K562 (cell line): Measurements from ENCODE around the gene MPRIP. TPM values are rescaled to one million over a fixed set of nuclear protein-coding genes. Genes with fewer than 3 reads are reported as not detected.

Source experiments
- ATAC-seq: fragments of 200-7000 bp; cut with Tn5 transposase; 3 replicates; pipeline ENCODE4 v1.9.1; 2020; ENCODE audit warnings: moderate library complexity
- BruUV-seq: library from RNA; stranded (reverse); fragments of 400-500 nt; replicated peaks from 2 replicates; lab custom pipeline; 2021; lab: Mats Ljungman, UMichigan
- CTCF ChIA-PET: fragments of 300-600 bp; formaldehyde crosslinking; extraction: SDS; loops from one replicate; lab custom pipeline; 2021; ENCODE audit warnings: low intra/inter-chr PET ratio; lab: Yijun Ruan, JAX
- POLR2A ChIA-PET: fragments of 300-600, 350-650 bp; sonication (Branson Sonifier 250); formaldehyde crosslinking; extraction: SDS; loops from one replicate; lab custom pipeline; 2021; ENCODE audit warnings: antibody characterized with exemption, inconsistent platforms; lab: Yijun Ruan, JAX
- DNase-seq, 4 experiments: peaks; one replicate each; pipeline versions ENCODE4 v3.0.0 to v3.0.0-alpha.2; 2011 to 2018; ENCODE audit warnings: low spot score in 3 of 4, mixed read lengths in 3 of 4; ENCODE audit errors: extremely low read depth in 1 of 4
- FAIRE-seq: peaks from 2 replicates; lab custom pipeline; 2011; peaks lifted over from hg19 to GRCh38; lab: Jason Lieb, UNC
- H2AFZ ChIP-seq: 2 replicates; pipeline ENCODE4 v1.6.0; 2011; ENCODE audit warnings: low read depth, low read length, control low read depth, inconsistent platforms
- H3K27ac ChIP-seq: fragments of 200-600 bp; 3 replicates; pipeline ENCODE4 v1.8.0; 2011; ENCODE audit warnings: low read depth, mild to moderate bottlenecking, control low read depth, inconsistent platforms, low read length, moderate library complexity, mixed read lengths; ENCODE audit errors: extremely low read depth
- H3K27me3 ChIP-seq, 2 experiments: fragments of 300-600 bp in 1 of 2; 2 replicates in 1 of 2; 3 replicates in 1 of 2; pipeline versions ENCODE4 v1.6.0 to v1.8.0; 2011; ENCODE audit warnings: inconsistent platforms in 2 of 2, low read length in 2 of 2, mild to moderate bottlenecking in 1 of 2, mixed read lengths in 1 of 2, moderate library complexity in 1 of 2; ENCODE audit not compliant: control insufficient read depth in 2 of 2, insufficient read depth in 2 of 2
- H3K36me3 ChIP-seq: fragments of 300-600 bp; 3 replicates; pipeline ENCODE4 v1.8.0; 2011; ENCODE audit warnings: mild to moderate bottlenecking, low read length, inconsistent platforms; ENCODE audit not compliant: control insufficient read depth, insufficient read depth
- H3K4me1 ChIP-seq, 2 experiments: fragments of 200-600 bp in 1 of 2; replicated peaks in 1 of 2; 2 replicates in 1 of 2; 3 replicates in 1 of 2; pipeline versions ENCODE4 v1.5.1 to v1.8.0; 2011; ENCODE audit warnings: inconsistent platforms in 2 of 2, low read length in 2 of 2, mild to moderate bottlenecking in 1 of 2, mixed read lengths in 1 of 2, moderate library complexity in 1 of 2; ENCODE audit not compliant: control insufficient read depth in 2 of 2, insufficient read depth in 2 of 2
- H3K4me2 ChIP-seq: 2 replicates; pipeline ENCODE4 v1.6.1; 2011; ENCODE audit warnings: low read length, control low read depth, inconsistent platforms, mixed read lengths; ENCODE audit not compliant: insufficient read depth
- H3K4me3 ChIP-seq: fragments of 200-600 bp; sonication (generic), shearing (Covaris generic); 2 replicates; pipeline ENCODE4 v1.5.1; 2016; ENCODE audit warnings: control low read depth, inconsistent platforms
- H3K79me2 ChIP-seq: fragments of 200-600 bp; 3 replicates; pipeline ENCODE4 v1.8.0; 2011; ENCODE audit warnings: low read length, inconsistent platforms; ENCODE audit not compliant: control insufficient read depth, insufficient read depth
- H3K9ac ChIP-seq, 2 experiments: 2 replicates each; pipeline versions ENCODE4 v1.6.0 to v1.6.1; 2011; ENCODE audit warnings: low read depth in 2 of 2, low read length in 2 of 2, control low read depth in 1 of 2, inconsistent platforms in 1 of 2, mild to moderate bottlenecking in 1 of 2, mixed read lengths in 1 of 2; ENCODE audit not compliant: insufficient read depth in 1 of 2
- H3K9me1 ChIP-seq: one replicate; pipeline ENCODE4 v1.6.0; 2011; ENCODE audit warnings: inconsistent platforms, mild to moderate bottlenecking, low read length, moderate library complexity; ENCODE audit not compliant: control insufficient read depth, insufficient read depth
- H3K9me3 ChIP-seq: replicated peaks from 2 replicates; pipeline ENCODE4 v1.5.1; 2011; ENCODE audit warnings: low read depth, low read length, inconsistent platforms; ENCODE audit not compliant: control insufficient read depth, insufficient read depth
- H4K20me1 ChIP-seq: replicated peaks from 2 replicates; pipeline ENCODE4 v1.6.1; 2011; ENCODE audit warnings: low read length, inconsistent platforms, mixed read lengths; ENCODE audit not compliant: control insufficient read depth, insufficient read depth
- E2F4 ChIP-seq: sonication (generic); formaldehyde crosslinking; IDR thresholded peaks from 2 replicates; pipeline ENCODE4 v1.8.0; 2022; ENCODE audit warnings: mild to moderate bottlenecking, low read depth, missing genetic modification reagents
- RBBP5 ChIP-seq: fragments of 200-600 bp; sonication (generic); IDR thresholded peaks from 2 replicates; pipeline ENCODE4 v1.6.1; 2012; ENCODE audit warnings: borderline replicate concordance, mild to moderate bottlenecking, low read length, control low read depth, inconsistent platforms; ENCODE audit not compliant: insufficient read depth, poor library complexity, severe bottlenecking
- SRSF7 ChIP-seq: fragments of 200-400 bp; formaldehyde crosslinking; optimal IDR thresholded peaks from 2 replicates; pipeline ENCODE3; 2017; ENCODE audit warnings: mild to moderate bottlenecking, low read depth, low read length
- TCF7L2 ChIP-seq: fragments of 150-350 bp; IDR thresholded peaks from 2 replicates; pipeline ENCODE4 v1.6.1; 2016; ENCODE audit warnings: low read depth, mild to moderate bottlenecking, low read length, moderate library complexity
- XRCC4 ChIP-seq: IDR thresholded peaks from one replicate; pipeline ENCODE4 v1.6.1; 2011; ENCODE audit not compliant: insufficient read depth, insufficient read length; ENCODE audit errors: extremely low read depth
- ZBTB17 ChIP-seq: fragments of 450-650 bp; formaldehyde crosslinking; IDR thresholded peaks from 2 replicates; pipeline ENCODE4 v1.4.0; 2020; ENCODE audit warnings: mild to moderate bottlenecking
- ZNF431 ChIP-seq: sonication (generic); formaldehyde crosslinking; IDR thresholded peaks from 2 replicates; pipeline ENCODE4 v1.8.0; 2022; ENCODE audit warnings: mild to moderate bottlenecking, missing genetic modification reagents
- WGBS: fragments of 100-300 bp; shearing (Covaris generic); methylation state at CpG from one replicate; pipeline ENCODE4 v1.1.6; 2016; ENCODE audit warnings: low coverage, mixed read lengths; ENCODE audit not compliant: insufficient coverage; ENCODE audit errors: missing lambda C conversion rate; 5-methylcytosine and 5-hydroxymethylcytosine counted together
- in situ Hi-C: fragments of 300-500 bp; cut with MboI; formaldehyde crosslinking; loops from 4 replicates; pipeline ENCODE4 v1.15.0; 2018; ENCODE audit warnings: inconsistent platforms, mixed read lengths
- intact Hi-C: fragments of 100-400 bp; cut with micrococcal nuclease; formaldehyde crosslinking; loops from 2 replicates; pipeline ENCODE4 v1.14.2; 2022
- polyA plus RNA-seq, 8 experiments: library from polyadenylated mRNA; depleted of rRNA in 4 of 8; stranded (reverse) in 5 of 8; unstranded in 3 of 8; fragments of >200 nt; fragmentation: Nextera tagmentation in 2 of 8; fragmentation: Illumina TruSeq in 1 of 8; extraction: Ambion mirVana in 2 of 8; extraction: Trizol in 1 of 8; gene quantifications; 2 replicates each; pipeline versions ENCODE4 v1.2.1 to v1.2.3, GENCODE V29; 2011 to 2014; ENCODE audit warnings: inconsistent platforms in 1 of 8, missing spikeins in 1 of 8
- total RNA-seq, 7 experiments: library from RNA; depleted of rRNA in 6 of 7; stranded (reverse); fragments of >200 nt in 6 of 7; fragmentation: Illumina TruSeq in 2 of 7; extraction: Trizol in 2 of 7; gene quantifications; 2 replicates each; pipeline versions ENCODE4 v1.2.1 to v1.2.3, GENCODE V29; 2011 to 2021; ENCODE audit warnings: low replicate concordance in 1 of 7

The MPRIP gene
- total and polyA plus RNA-seq, 9 of the 15 experiments (the other 6 are each of a cell fraction or from before 2014, with no cell fraction given), result 10.0 to 72.6 (median 30.1) TPM

- no TSS peak for BruUV-seq
- CTCF ChIA-PET, result no interaction called here
- Histone ChIP-seq H3K27me3 (no peaks in the 10 kb centered on the region), H3K9me1 (no peaks in the 10 kb centered on the region), H3K36me3 (peaks cover 7% of the 10 kb centered on the region; the same call in 2 of the 3 replicates), H3K4me2 (no peak overlapping the region), H3K4me3 (no peak overlapping the region), H3K79me2 (peaks cover 5% of the 10 kb centered on the region), H3K4me1 (peaks cover 0 to 9% of the 10 kb centered on the region in 2 experiments; a peak in 4 of 5 replicates), H4K20me1 (peaks cover under 1% of the 10 kb centered on the region; the same call in 1 of the 2 replicates), H2AFZ (no peak overlapping the region), H3K27ac (no peak overlapping the region), H3K9me3 (no peaks in the 10 kb centered on the region)
- no peak for FAIRE-seq
- intact Hi-C loops (no loop called here), in situ Hi-C loops (no loop called here)
- WGBS, result 72% methylated on average over 9 of the region's 10 CpGs
- POLR2A ChIA-PET, result interaction anchor here (1.0 kb wide), 1 partner anchor 11 kb away, joined by 6 read pairs; no protein-coding TSS in a partner anchor
- DNase-seq, result no peak
- TF ChIP-seq XRCC4, result no peak
- TF ChIP-seq E2F4 (CRISPR knock-in tag), result no peak
- TF ChIP-seq RBBP5, result no peak
- peak; percentile 61; the same call in 1 of the 2 replicates for TF ChIP-seq ZNF431 (CRISPR knock-in tag)
- no peak for TF ChIP-seq SRSF7
- TF ChIP-seq ZBTB17 (CRISPR knock-in tag), result no peak
- TF ChIP-seq TCF7L2, result no peak
- TF ChIP-seq, all 486 proteins: peak for 1
- no peak overlapping the region for H3K9ac ChIP-seq
- ATAC-seq, result no peak
Observed at GRCh38 chr17:17241656-17242055, 199.4 kb downstream of the MPRIP start.
